Calu3 (cell line): Measurements from ENCODE around the gene MYEOV. TPM values are rescaled to one million over a fixed set of nuclear protein-coding genes. Genes with fewer than 3 reads are reported as not detected.

Experiments
- BruUV-seq: library from RNA; stranded (reverse); fragments of 400-500 nt; replicated peaks from 2 replicates; lab custom pipeline; 2021; lab: Mats Ljungman, UMichigan
- CTCF ChIA-PET: fragments of 300-600 bp; sonication (Branson Sonifier 250); formaldehyde crosslinking; loops from one replicate; lab custom pipeline; 2022; ENCODE audit warnings: antibody characterized with exemption; lab: Charles Lee
- DNase-seq: peaks from one replicate; pipeline ENCODE4 v3.0.0; 2022
- H3K27ac Mint-ChIP-seq: one replicate; pipeline ENCODE4 v1.8.0; 2022; ENCODE audit warnings: mixed read lengths; ENCODE audit not compliant: unreplicated experiment
- H3K27me3 Mint-ChIP-seq: one replicate; pipeline ENCODE4 v1.8.0; 2022; ENCODE audit warnings: mixed read lengths; ENCODE audit not compliant: unreplicated experiment
- H3K36me3 Mint-ChIP-seq: one replicate; pipeline ENCODE4 v1.8.0; 2022; ENCODE audit warnings: mild to moderate bottlenecking, moderate library complexity, mixed read lengths; ENCODE audit not compliant: insufficient read depth, unreplicated experiment
- H3K4me1 Mint-ChIP-seq: one replicate; pipeline ENCODE4 v1.8.0; 2022; ENCODE audit warnings: mild to moderate bottlenecking, low read depth, mixed read lengths; ENCODE audit not compliant: unreplicated experiment
- H3K4me3 Mint-ChIP-seq: one replicate; pipeline ENCODE4 v1.8.0; 2022; ENCODE audit warnings: mild to moderate bottlenecking, low read depth, moderate library complexity, mixed read lengths; ENCODE audit not compliant: unreplicated experiment
- H3K9me3 Mint-ChIP-seq: one replicate; pipeline ENCODE4 v1.8.0; 2022; ENCODE audit warnings: low read depth, mixed read lengths; ENCODE audit not compliant: unreplicated experiment
- CTCF ChIP-seq: fragments of 200-600 bp; IDR thresholded peaks from one replicate; pipeline ENCODE4 v1.8.0; 2022; ENCODE audit warnings: antibody characterized with exemption; ENCODE audit not compliant: unreplicated experiment
- intact Hi-C: fragments of 100-400 bp; cut with micrococcal nuclease; formaldehyde crosslinking; loops from one replicate; pipeline ENCODE4 v1.10.0; 2022; ENCODE audit not compliant: unreplicated experiment
- total RNA-seq: library from RNA; stranded (reverse); gene quantifications from 2 replicates; pipeline ENCODE4 v1.2.3, GENCODE V29; 2022

MYEOV gene
- total RNA-seq, 1 experiment from 2014 or later: 79.9 TPM

- intact Hi-C loops: no loop called here
- no peak for TF ChIP-seq CTCF
- no peaks in the 10 kb centered on the region for H3K9me3 Mint-ChIP-seq
- H3K27ac Mint-ChIP-seq: no peak overlapping the region
- no peaks in the 10 kb centered on the region for H3K36me3 Mint-ChIP-seq
- no peaks in the 10 kb centered on the region for H3K27me3 Mint-ChIP-seq
- no TSS peak for BruUV-seq
- DNase-seq: no peak
- CTCF ChIA-PET: no interaction called here
- H3K4me1 Mint-ChIP-seq: peaks cover 28% of the 10 kb centered on the region
- H3K4me3 Mint-ChIP-seq: no peak overlapping the region
These were observed 35.6 kb downstream of the MYEOV start for GRCh38 chr11:69329581-69329980.

GRCh38 chr11:69330330-69330729, 36.4 kb downstream of the MYEOV start:
- Mint-ChIP-seq H3K27me3 (no peaks in the 10 kb centered on the region), H3K36me3 (no peaks in the 10 kb centered on the region), H3K4me3 (no peak overlapping the region), H3K27ac (no peak overlapping the region), H3K4me1 (peaks cover 35% of the 10 kb centered on the region), H3K9me3 (no peaks in the 10 kb centered on the region)
- CTCF ChIA-PET: no interaction called here
- no peak for DNase-seq
- intact Hi-C loops: no loop called here
- no peak for TF ChIP-seq CTCF
- no TSS peak for BruUV-seq

- Mint-ChIP-seq H3K9me3 (no peaks in the 10 kb centered on the region), H3K4me3 (no peak overlapping the region), H3K27ac (no peak overlapping the region), H3K36me3 (peaks cover 11% of the 10 kb centered on the region), H3K4me1 (peaks cover 54% of the 10 kb centered on the region), H3K27me3 (no peaks in the 10 kb centered on the region)
- no peak for DNase-seq
- no TSS peak for BruUV-seq
- intact Hi-C loops: no loop called here
- CTCF ChIA-PET: no interaction called here
- no peak for TF ChIP-seq CTCF
These were observed 39.3 kb downstream of the MYEOV start for GRCh38 chr11:69333149-69333710.

- BruUV-seq: no TSS peak
- Mint-ChIP-seq H3K4me1 (peaks cover 56% of the 10 kb centered on the region), H3K36me3 (peaks cover 11% of the 10 kb centered on the region), H3K4me3 (no peak overlapping the region), H3K9me3 (no peaks in the 10 kb centered on the region), H3K27me3 (no peaks in the 10 kb centered on the region), H3K27ac (no peak overlapping the region)
- DNase-seq: no peak
- no peak for TF ChIP-seq CTCF
- CTCF ChIA-PET: interaction anchor here (0.5 kb wide), 1 partner anchor 452 kb away, joined by 4 read pairs; no protein-coding TSS in a partner anchor
- intact Hi-C loops: no loop called here
These were observed 39.9 kb downstream of the MYEOV start for GRCh38 chr11:69333879-69334278.
